GM18519 (cell line): Measurements from ENCODE around the gene KRT72.
"Not testable (repeated sequence)": the region's sequence is repeated elsewhere in the genome, so short reads cannot be mapped to it uniquely, and the experiment has no call there.

Experiments
- ATAC-seq: cut with Tn5 transposase; IDR thresholded peaks from one replicate; pipeline ENCODE4 v1.9.1; 2021; ENCODE audit warnings: mild to moderate bottlenecking, moderate library complexity; ENCODE audit not compliant: unreplicated experiment, low FRiP score

Gene KRT72

GRCh38 chr12:52608826-52609630 lies 7.8 kb upstream of the KRT72 start:
- no peak for ATAC-seq

DNA sequence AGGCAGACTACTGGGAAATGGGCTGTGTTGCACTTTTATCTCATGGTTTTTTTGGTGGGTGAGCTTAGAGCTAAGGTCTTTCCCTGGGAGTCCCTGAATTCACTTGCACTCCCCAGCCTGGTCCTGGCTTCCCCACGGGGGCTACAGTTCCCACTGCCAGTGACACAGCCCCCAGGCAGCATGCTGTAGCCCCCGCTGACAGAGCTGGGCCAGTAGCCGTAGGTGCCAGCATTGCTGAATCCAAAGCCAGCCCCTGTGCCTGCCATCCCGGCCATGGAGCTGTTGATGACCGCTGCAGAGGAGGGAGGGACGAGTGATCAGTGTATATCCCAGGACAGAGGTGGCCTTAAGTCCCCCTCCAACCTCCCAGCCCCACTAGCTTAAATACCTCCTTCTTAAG lies 6.9 kb upstream of the KRT72 start:
- no peak for ATAC-seq

DNA sequence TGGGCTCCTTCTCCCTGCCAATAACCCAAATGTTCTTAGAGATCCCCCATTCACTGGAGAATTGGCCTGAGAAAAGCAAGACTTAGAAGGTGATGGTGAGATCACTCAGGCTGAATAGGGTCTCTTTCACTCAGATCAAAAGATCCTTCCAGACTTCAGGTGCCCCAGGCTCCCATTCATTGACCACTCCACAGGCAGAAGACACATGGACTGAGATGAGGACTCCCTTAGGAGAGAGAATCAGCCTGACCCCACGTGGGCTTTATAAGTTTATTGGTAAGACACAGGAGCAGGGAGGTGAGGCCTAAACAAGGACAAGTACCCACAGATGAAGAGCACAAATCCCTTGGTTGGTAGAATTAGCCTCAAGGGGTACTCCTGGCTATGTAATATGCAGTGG lies 6.1 kb upstream of the KRT72 start:
- ATAC-seq, result no peak

DNA sequence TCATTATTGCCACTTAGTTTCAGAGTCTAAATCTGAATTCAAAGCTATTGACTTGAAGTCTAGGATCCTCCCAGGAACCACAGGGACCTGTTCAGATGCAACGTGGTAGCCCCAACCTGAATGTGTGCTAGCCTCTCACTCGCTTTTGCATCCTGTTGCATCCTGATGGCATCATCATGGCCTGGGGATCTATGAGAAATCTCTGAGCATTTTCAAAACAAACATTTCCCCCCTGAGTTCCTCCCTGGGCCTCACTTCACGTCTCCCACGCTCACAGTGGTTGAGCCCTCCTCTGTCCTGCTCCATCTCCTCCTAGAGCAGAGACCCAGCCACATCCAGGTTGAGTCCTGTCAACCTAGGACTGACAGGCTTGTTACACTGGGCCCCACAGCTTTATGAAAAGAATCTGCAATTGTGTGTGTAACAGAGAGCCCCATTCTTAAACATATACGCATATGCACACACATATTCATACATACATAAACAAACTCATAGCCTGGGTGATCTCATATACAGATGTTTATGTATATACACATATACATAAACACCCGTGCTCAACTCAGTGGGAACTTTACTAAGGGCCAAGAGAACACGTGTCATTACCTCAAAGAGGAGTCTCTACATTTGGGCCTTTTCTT lies 5.4 kb upstream of the KRT72 start:
- no peak for ATAC-seq

DNA sequence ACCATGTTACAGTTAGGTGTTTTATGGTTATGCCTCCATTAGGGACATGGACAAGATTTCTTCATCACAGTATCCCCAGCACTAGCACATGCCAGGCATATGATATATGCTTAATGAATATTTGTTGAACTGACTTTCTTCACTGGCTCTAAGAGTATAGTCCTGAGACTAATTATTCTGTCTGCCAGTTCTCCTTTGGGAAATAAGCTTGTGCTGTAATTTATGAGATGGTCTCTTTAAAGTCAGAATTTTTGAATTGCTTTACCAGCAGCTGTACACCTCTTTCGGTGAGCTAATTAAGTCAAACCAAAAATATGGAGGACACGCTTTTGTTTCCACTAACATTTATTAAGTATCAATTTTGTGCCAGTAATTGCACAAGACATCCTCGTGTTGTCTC lies 4.8 kb upstream of the KRT72 start:
- no peak for ATAC-seq

GRCh38 chr12:52605542-52605941 lies 4.3 kb upstream of the KRT72 start:
- ATAC-seq, result no peak

GRCh38 chr12:52604859-52605258 lies 3.6 kb upstream of the KRT72 start:
- ATAC-seq, result no peak

DNA sequence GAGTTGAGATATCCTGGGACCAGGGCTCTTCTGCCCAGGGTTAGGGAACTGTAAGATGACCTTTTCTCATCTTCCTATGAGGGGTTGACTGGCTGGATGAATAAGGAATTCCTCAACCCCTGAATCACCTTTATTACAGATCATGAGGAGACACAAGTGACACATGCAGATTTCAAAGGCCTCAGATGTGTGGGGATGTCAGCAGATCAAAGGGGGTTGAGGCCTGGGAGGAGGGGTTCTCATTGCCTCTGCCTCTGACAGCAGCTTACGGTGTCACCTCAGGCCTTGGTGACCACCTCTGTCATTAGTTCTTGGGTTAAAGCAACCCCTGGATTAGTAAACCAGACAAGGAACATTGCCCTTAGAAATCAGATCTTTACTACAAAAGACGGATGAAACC lies 2.1 kb upstream of the KRT72 start:
- no peak for ATAC-seq

GRCh38 chr12:52602552-52602951 lies 1.3 kb upstream of the KRT72 start:
- ATAC-seq, result no peak

DNA sequence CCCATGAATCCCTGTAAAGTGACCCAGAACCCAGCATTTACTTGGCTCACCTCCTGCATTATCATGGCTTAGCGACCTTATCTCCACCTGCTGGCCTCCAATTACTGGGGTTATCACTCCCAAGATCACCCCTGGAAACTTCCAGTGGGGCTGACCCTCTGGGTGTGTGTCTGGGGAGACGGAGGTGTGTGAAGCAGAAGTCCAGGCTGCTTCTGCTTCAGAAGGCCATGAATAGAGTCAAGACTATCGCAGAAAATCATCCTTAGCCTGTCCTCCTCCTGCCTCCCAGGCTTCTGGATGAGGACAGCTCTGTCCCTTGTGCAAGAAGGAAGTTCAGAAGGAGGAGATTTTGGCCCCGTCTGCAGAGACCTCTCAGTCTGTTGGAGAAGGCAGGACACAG lies 408 bp upstream of the KRT72 start:
- no peak for ATAC-seq

DNA sequence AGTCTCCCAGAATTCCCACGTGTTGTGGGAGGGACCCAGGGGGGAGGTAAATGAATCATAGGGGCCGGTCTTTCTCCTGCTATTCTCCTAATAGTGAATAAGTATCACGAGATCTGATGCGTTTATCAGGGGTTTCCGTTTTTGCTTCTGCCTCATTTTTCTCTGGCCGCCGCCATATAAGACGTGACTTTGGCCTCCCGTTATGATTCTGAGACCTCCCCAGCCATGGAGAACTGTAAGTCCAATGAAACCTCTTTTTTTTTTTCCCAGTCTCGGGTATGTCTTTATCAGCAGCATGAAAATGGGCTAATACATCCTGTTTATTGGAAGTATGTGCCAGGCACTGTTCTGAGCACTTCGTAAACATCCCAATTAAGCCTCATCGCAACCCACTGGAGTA lies 788 bp downstream of the KRT72 start:
- no peak for ATAC-seq

GRCh38 chr12:52600071-52600470 lies 1.2 kb downstream of the KRT72 start:
- no peak for ATAC-seq

- no peak for ATAC-seq
Measured at GRCh38 chr12:52598966-52599365, 2.3 kb downstream of the KRT72 start.

DNA sequence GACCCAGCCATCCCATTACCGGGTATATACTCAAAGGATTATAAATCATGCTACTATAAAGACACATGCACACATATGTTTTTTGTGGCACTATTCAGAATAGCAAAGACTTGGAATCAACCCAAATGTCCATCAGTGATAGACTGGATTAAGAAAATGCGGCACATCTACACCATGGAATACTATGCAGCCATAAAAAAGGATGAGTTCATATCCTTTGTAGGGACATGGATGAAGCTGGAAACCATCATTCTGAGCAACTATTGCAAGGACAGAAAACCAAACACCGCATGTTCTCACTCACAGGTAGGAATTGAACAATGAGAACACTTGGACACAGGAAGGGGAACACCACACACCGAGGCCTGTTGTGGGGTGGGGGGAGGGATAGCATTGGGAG lies 7.0 kb downstream of the KRT72 start:
- not testable (repeated sequence) for ATAC-seq

GRCh38 chr12:52591521-52591920 lies 9.7 kb downstream of the KRT72 start:
- no peak for ATAC-seq

- ATAC-seq, result no peak
Measured at GRCh38 chr12:52590021-52590420, 11.2 kb downstream of the KRT72 start.

- ATAC-seq, result no peak
Measured at GRCh38 chr12:52587563-52587962, 13.7 kb downstream of the KRT72 start.

GRCh38 chr12:52585946-52586345 lies 15.3 kb downstream of the KRT72 start:
- no peak for ATAC-seq

- no peak for ATAC-seq
Measured at GRCh38 chr12:52585066-52585465, 16.2 kb downstream of the KRT72 start.

GRCh38 chr12:52584156-52584682 lies 17.0 kb downstream of the KRT72 start:
- ATAC-seq, result no peak

DNA sequence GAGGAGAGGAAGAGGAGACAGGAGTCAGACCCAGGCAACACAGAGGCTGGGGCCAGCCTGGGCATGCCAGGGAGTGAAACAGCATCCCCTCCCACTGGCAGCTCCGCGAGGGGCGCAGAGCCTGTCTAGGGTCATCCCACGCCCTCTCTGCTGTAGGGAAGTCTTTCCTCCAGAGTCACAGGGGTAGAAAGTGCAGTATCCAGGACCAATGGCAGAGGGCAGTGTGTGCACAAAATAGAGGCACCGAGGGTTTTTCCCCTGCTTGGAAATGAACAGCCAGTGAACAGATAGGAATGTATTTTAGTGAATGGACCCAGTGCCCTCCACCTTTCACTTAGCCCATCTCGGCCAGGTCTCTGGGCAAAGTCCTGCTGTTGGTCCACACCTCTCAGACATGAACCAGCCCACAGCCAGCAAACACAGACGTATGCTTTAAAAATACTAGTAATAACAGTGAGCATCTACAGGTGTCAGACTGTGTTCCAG lies 18.2 kb downstream of the KRT72 start:
- no peak for ATAC-seq

DNA sequence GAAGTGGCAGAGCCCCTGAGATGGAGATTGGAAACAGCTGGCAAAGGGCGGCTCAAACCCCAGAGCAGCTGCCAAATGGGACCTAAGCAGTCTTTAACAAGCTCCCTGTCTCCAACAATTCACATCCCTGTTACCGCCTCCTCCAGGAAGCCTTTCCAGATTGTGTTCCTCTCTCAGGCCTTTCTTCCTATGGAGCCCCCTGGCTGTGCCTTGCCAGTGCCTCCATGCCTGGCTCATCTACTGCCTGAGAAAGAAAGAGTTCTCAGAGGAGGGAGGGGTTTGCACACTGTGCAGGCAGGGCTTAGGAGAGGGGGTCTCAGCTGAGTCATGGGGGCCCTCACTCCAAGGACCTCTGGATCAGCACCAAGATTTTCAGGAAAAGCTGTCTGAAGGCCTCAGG lies 18.8 kb downstream of the KRT72 start:
- no peak for ATAC-seq
